GM18909 (cell line): Measurements from ENCODE around the gene LAMB1.
"Not testable (repeated sequence)": the region's sequence is repeated elsewhere in the genome, so short reads cannot be mapped to it uniquely, and the experiment has no call there.

Experiments
- ATAC-seq: cut with Tn5 transposase; IDR thresholded peaks from one replicate; pipeline ENCODE4 v1.9.1; 2021; ENCODE audit warnings: mild to moderate bottlenecking; ENCODE audit not compliant: unreplicated experiment, poor library complexity

Gene LAMB1

GRCh38 chr7:108002726-108003598, at the start of gene LAMB1:
TSS of gene LAMB1 (minus strand) at chr7:108003161. CDS start at chr7:108002885, 276 bp downstream.
- no peak for ATAC-seq

GRCh38 chr7:108051454-108051853, 48.5 kb upstream of the LAMB1 start:
- ATAC-seq: no peak

- ATAC-seq: no peak
Measured at GRCh38 chr7:108049962-108050361, 47.0 kb upstream of the LAMB1 start.

- no peak for ATAC-seq
Measured at GRCh38 chr7:108048422-108048821, 45.5 kb upstream of the LAMB1 start.

- no peak for ATAC-seq
Measured at GRCh38 chr7:108046952-108047506, 44.1 kb upstream of the LAMB1 start.

- ATAC-seq: no peak
Measured at GRCh38 chr7:108045669-108046068, 42.7 kb upstream of the LAMB1 start.

GRCh38 chr7:108045154-108045553, 42.2 kb upstream of the LAMB1 start:
- ATAC-seq: no peak

- no peak for ATAC-seq
Measured at GRCh38 chr7:108044345-108044744, 41.4 kb upstream of the LAMB1 start.

GRCh38 chr7:108038986-108039385, 36.0 kb upstream of the LAMB1 start:
- no peak for ATAC-seq

GRCh38 chr7:108037741-108038140, 34.8 kb upstream of the LAMB1 start:
- ATAC-seq: no peak

GRCh38 chr7:108037140-108037539, 34.2 kb upstream of the LAMB1 start:
- ATAC-seq: no peak

GRCh38 chr7:108034586-108034985, 31.6 kb upstream of the LAMB1 start:
- no peak for ATAC-seq

GRCh38 chr7:108033776-108034497, 31.0 kb upstream of the LAMB1 start:
- ATAC-seq: no peak

- not testable (repeated sequence) for ATAC-seq
Measured at GRCh38 chr7:108033309-108033708, 30.3 kb upstream of the LAMB1 start.

- ATAC-seq: no peak
Measured at GRCh38 chr7:108030516-108030915, 27.6 kb upstream of the LAMB1 start.

GRCh38 chr7:108029034-108029433, 26.1 kb upstream of the LAMB1 start:
- ATAC-seq: no peak

GRCh38 chr7:108028111-108028510, 25.1 kb upstream of the LAMB1 start:
- no peak for ATAC-seq

GRCh38 chr7:108027239-108027638, 24.3 kb upstream of the LAMB1 start:
- no peak for ATAC-seq

GRCh38 chr7:108026647-108027046, 23.7 kb upstream of the LAMB1 start:
- no peak for ATAC-seq

GRCh38 chr7:108026116-108026515, 23.2 kb upstream of the LAMB1 start:
- no peak for ATAC-seq

GRCh38 chr7:108024538-108024937, 21.6 kb upstream of the LAMB1 start:
- ATAC-seq: no peak
